Panc1 (cell line): ENCODE measurements around the gene VPS35L. TPM values are rescaled to one million over a fixed set of nuclear protein-coding genes. Genes with fewer than 3 reads are reported as not detected.

Source experiments
- ATAC-seq: fragments of 200-7000 bp; cut with Tn5 transposase; 2 replicates; pipeline ENCODE4 v1.9.1; 2020; ENCODE audit warnings: mild to moderate bottlenecking, moderate library complexity
- BruUV-seq: library from RNA; stranded (reverse); fragments of 400-500 nt; replicated peaks from 2 replicates; lab custom pipeline; 2021; lab: Mats Ljungman, UMichigan
- CTCF ChIA-PET: fragments of 300-600 bp; sonication (Branson Sonifier 250); formaldehyde crosslinking; loops from one replicate; lab custom pipeline; 2022; ENCODE audit warnings: antibody characterized with exemption; lab: Charles Lee
- POLR2A ChIA-PET: fragments of 300-600 bp; sonication (Branson Sonifier 250); formaldehyde crosslinking; loops from one replicate; lab custom pipeline; 2022; ENCODE audit warnings: antibody characterized with exemption; lab: Charles Lee
- DNase-seq: peaks from one replicate; pipeline ENCODE4 v3.0.0-alpha.2; 2010; ENCODE audit warnings: low read depth, low spot score
- H3K27ac ChIP-seq: 2 replicates; pipeline ENCODE4 v1.5.1; 2011; ENCODE audit warnings: mild to moderate bottlenecking, low read length, inconsistent platforms
- H3K27me3 ChIP-seq: fragments of 200-500 bp; sonication (Bioruptor generic); 2 replicates; pipeline ENCODE4 v1.6.0; 2014; ENCODE audit warnings: low read length, inconsistent platforms; ENCODE audit not compliant: control insufficient read depth, insufficient read depth
- H3K36me3 ChIP-seq: fragments of 200-500 bp; sonication (Bioruptor generic); 2 replicates; pipeline ENCODE4 v1.5.1; 2014; ENCODE audit warnings: inconsistent platforms, mild to moderate bottlenecking, low read length, moderate library complexity; ENCODE audit not compliant: control insufficient read depth, insufficient read depth
- H3K4me1 ChIP-seq: 2 replicates; pipeline ENCODE4 v1.5.1; 2011; ENCODE audit warnings: inconsistent platforms, mild to moderate bottlenecking, low read length, moderate library complexity; ENCODE audit not compliant: control insufficient read depth, insufficient read depth
- H3K4me3 ChIP-seq, 2 experiments: 2 replicates each; pipeline ENCODE4 v1.5.1; 2011 to 2012; ENCODE audit warnings: low read depth in 2 of 2, low read length in 2 of 2, mild to moderate bottlenecking in 2 of 2, inconsistent platforms in 1 of 2, moderate library complexity in 1 of 2
- H3K9me3 ChIP-seq: fragments of 200-500 bp; sonication (Bioruptor generic); 2 replicates; pipeline ENCODE4 v1.5.1; 2014; ENCODE audit warnings: low read depth, mild to moderate bottlenecking, inconsistent platforms, low read length, moderate library complexity; ENCODE audit not compliant: control insufficient read depth, insufficient read depth
- POLR2AphosphoS5 ChIP-seq: IDR thresholded peaks from 2 replicates; pipeline ENCODE4 v1.6.1; 2012; ENCODE audit warnings: mild to moderate bottlenecking, low read depth, low read length, moderate library complexity
- SIN3A ChIP-seq: IDR thresholded peaks from 2 replicates; pipeline ENCODE4 v1.6.1; 2012; ENCODE audit warnings: low read depth, mild to moderate bottlenecking, low read length, moderate library complexity, borderline replicate concordance; ENCODE audit not compliant: insufficient read depth
- TCF7L2 ChIP-seq: IDR thresholded peaks from 2 replicates; pipeline ENCODE4 v1.6.1; 2011; ENCODE audit warnings: mild to moderate bottlenecking, low read depth, low read length, inconsistent platforms
- in situ Hi-C: cut with HindIII; loops from 2 replicates; pipeline ENCODE4 v1.10.0; 2016; ENCODE audit warnings: low sequenced_read_pairs, low pct_unique_long_range_greater_than_20kb
- intact Hi-C: fragments of 100-400 bp; cut with micrococcal nuclease; formaldehyde crosslinking; loops from one replicate; pipeline ENCODE4 v1.10.0; 2022; ENCODE audit not compliant: unreplicated experiment
- total RNA-seq: library from RNA; stranded (reverse); gene quantifications from one replicate; pipeline ENCODE4 v1.2.1, GENCODE V29; 2021; ENCODE audit not compliant: unreplicated experiment
- TF ChIP-seq, protein P1 (sequence below): fragments of 450-650 bp; IDR thresholded peaks from 2 replicates; pipeline ENCODE4 v1.5.1; 2017; ENCODE audit warnings: mild to moderate bottlenecking
- TF ChIP-seq, protein P2 (sequence below), 2 experiments: IDR thresholded peaks; 2 replicates each; pipeline ENCODE4 v1.6.1; 2011 to 2012; ENCODE audit warnings: low read depth in 2 of 2, control low read depth in 1 of 2, low read length in 1 of 2, mild to moderate bottlenecking in 1 of 2, moderate library complexity in 1 of 2; ENCODE audit not compliant: insufficient read depth in 1 of 2

The VPS35L gene
- total RNA-seq, 1 experiment from 2014 or later: 124 TPM

DNA sequence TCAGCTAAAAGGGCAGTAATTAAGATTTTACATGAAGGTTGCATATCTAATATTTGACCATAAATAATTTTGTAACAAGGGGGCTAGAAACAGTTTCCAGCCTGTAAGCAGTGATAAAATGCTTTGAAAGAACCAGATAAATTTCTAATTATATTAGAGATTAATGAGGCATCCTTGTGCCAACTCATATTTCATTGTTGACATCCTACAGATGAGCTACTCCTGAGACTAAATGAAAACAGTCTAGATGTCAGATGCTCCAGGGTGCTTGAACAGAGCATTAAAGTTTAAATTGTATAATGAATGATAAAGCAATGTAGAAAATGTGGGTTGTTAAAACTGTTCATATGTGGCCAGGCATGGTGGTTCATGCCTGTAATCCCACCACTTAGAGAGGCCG lies 185.9 kb downstream of the VPS35L start:
- BruUV-seq: no TSS peak
- Histone ChIP-seq H3K27me3 (no peaks in the 10 kb centered on the region), H3K4me3 (no peak overlapping the region), H3K4me1 (no peaks in the 10 kb centered on the region), H3K27ac (no peak overlapping the region), H3K36me3 (no peaks in the 10 kb centered on the region), H3K9me3 (no peaks in the 10 kb centered on the region)
- DNase-seq: no peak
- in situ Hi-C loops (no loop called here), intact Hi-C loops (no loop called here)
- TF ChIP-seq, protein P1, sequence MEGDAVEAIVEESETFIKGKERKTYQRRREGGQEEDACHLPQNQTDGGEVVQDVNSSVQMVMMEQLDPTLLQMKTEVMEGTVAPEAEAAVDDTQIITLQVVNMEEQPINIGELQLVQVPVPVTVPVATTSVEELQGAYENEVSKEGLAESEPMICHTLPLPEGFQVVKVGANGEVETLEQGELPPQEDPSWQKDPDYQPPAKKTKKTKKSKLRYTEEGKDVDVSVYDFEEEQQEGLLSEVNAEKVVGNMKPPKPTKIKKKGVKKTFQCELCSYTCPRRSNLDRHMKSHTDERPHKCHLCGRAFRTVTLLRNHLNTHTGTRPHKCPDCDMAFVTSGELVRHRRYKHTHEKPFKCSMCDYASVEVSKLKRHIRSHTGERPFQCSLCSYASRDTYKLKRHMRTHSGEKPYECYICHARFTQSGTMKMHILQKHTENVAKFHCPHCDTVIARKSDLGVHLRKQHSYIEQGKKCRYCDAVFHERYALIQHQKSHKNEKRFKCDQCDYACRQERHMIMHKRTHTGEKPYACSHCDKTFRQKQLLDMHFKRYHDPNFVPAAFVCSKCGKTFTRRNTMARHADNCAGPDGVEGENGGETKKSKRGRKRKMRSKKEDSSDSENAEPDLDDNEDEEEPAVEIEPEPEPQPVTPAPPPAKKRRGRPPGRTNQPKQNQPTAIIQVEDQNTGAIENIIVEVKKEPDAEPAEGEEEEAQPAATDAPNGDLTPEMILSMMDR: no peak
- no peak for TF ChIP-seq SIN3A
- no peak for TF ChIP-seq TCF7L2
- no peak for TF ChIP-seq POLR2AphosphoS5
- TF ChIP-seq, protein P2, sequence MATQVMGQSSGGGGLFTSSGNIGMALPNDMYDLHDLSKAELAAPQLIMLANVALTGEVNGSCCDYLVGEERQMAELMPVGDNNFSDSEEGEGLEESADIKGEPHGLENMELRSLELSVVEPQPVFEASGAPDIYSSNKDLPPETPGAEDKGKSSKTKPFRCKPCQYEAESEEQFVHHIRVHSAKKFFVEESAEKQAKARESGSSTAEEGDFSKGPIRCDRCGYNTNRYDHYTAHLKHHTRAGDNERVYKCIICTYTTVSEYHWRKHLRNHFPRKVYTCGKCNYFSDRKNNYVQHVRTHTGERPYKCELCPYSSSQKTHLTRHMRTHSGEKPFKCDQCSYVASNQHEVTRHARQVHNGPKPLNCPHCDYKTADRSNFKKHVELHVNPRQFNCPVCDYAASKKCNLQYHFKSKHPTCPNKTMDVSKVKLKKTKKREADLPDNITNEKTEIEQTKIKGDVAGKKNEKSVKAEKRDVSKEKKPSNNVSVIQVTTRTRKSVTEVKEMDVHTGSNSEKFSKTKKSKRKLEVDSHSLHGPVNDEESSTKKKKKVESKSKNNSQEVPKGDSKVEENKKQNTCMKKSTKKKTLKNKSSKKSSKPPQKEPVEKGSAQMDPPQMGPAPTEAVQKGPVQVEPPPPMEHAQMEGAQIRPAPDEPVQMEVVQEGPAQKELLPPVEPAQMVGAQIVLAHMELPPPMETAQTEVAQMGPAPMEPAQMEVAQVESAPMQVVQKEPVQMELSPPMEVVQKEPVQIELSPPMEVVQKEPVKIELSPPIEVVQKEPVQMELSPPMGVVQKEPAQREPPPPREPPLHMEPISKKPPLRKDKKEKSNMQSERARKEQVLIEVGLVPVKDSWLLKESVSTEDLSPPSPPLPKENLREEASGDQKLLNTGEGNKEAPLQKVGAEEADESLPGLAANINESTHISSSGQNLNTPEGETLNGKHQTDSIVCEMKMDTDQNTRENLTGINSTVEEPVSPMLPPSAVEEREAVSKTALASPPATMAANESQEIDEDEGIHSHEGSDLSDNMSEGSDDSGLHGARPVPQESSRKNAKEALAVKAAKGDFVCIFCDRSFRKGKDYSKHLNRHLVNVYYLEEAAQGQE (IDR thresholded peaks at IDR 0.05; ENCODE audit: insufficient read depth in 1 of 2, low read depth in 2 of 2, low read length in 1 of 2): no peak
- ChIA-PET POLR2A (interaction anchor here (0.6 kb wide), 1 partner anchor 545 kb away, joined by 7 read pairs; no protein-coding TSS in a partner anchor), CTCF (no interaction called here)
- no peak for ATAC-seq

DNA sequence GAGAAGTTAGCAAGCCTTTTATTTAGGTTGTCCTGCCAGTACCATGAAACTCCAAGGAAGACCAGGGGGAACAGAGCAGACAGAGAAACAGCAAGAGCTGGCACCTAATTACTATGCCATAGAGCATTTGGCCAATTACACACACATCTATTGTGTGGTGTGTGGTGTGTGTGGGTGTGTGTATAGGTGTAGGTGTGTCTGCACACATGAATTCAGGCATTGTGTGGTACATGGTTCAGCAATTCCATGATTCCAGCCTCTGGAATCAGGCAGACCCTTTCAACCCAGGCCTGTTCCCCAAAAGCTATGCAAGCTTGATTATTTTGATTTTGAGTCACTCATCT lies 188.3 kb downstream of the VPS35L start:
- no peak overlapping the region for H3K4me3 ChIP-seq
- DNase-seq: no peak
- intact Hi-C loops (no loop called here), in situ Hi-C loops (no loop called here)
- H3K4me1 ChIP-seq: no peaks in the 10 kb centered on the region
- ATAC-seq: no peak
- no peaks in the 10 kb centered on the region for H3K27me3 ChIP-seq
- ChIA-PET POLR2A (no interaction called here), CTCF (interaction anchor here (0.6 kb wide), 1 partner anchor 66 kb away, joined by 5 read pairs; no protein-coding TSS in a partner anchor)
- TF ChIP-seq SIN3A: no peak
- no TSS peak for BruUV-seq
- H3K36me3 ChIP-seq: no peaks in the 10 kb centered on the region
- H3K27ac ChIP-seq: no peak overlapping the region
- H3K9me3 ChIP-seq: no peaks in the 10 kb centered on the region

DNA sequence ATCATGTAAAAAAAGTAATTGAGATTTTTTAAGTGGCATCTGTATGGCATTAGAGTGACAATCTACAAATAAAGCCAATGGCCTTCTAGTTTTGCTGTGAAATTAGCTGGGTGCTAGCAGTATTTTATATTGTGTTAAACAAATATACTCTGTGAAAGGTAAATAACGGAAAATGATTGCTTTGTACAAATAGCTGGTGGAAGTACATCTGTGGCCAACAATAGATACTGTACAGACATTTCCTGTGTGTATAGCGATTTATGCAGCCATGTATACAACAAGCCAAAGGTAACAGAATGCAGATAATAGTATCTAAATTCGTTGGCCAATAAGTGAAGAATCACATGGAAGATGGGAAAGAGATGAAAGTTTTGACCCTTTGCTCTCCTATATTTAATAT lies 189.2 kb downstream of the VPS35L start:
- no peaks in the 10 kb centered on the region for H3K27me3 ChIP-seq
- ChIA-PET CTCF (no interaction called here), POLR2A (no interaction called here)
- no peaks in the 10 kb centered on the region for H3K4me1 ChIP-seq
- TF ChIP-seq, protein P1: no peak
- TF ChIP-seq, protein P2 (IDR thresholded peaks at IDR 0.05; ENCODE audit: insufficient read depth in 1 of 2, low read depth in 2 of 2, low read length in 1 of 2): no peak
- no peak for TF ChIP-seq TCF7L2
- TF ChIP-seq SIN3A: no peak
- TF ChIP-seq POLR2AphosphoS5: no peak
- no peak for DNase-seq
- no peak overlapping the region for H3K27ac ChIP-seq
- intact Hi-C loops: no loop called here
- BruUV-seq: no TSS peak
- no peak overlapping the region for H3K4me3 ChIP-seq
- no peaks in the 10 kb centered on the region for H3K9me3 ChIP-seq
- ATAC-seq: no peak
- in situ Hi-C loops: no loop called here
- H3K36me3 ChIP-seq: no peaks in the 10 kb centered on the region
